Activated naive CD4-positive, alpha-beta T cell treated with Interleukin-2 at 50 U/mL for 16 hours (primary cell): ENCODE results near the gene SORBS1.

Experiments used
- DNase-seq: peaks from one replicate; pipeline ENCODE4 v3.0.0-alpha.2; 2020

The SORBS1 gene

DNA sequence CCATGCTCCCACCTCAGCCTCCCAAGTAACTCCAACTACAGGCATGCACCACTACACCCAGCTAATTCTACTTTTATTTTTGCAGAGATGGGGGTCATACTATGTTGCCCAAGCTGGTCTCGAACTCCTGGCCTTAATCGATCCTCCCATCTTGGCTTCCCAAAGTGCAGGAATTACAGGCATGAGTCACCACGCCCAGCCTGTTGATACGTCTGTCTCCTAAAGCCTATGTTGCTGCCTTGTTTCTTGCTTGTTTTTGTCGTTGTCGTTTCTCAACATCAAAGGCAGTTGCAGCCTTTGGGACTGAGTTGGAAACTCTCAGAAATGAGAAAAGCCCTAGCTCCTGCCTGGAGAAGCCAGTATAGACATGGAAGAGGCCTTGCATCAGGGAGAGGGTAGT lies 49.9 kb downstream of the SORBS1 start:
- DNase-seq, result no peak

DNA sequence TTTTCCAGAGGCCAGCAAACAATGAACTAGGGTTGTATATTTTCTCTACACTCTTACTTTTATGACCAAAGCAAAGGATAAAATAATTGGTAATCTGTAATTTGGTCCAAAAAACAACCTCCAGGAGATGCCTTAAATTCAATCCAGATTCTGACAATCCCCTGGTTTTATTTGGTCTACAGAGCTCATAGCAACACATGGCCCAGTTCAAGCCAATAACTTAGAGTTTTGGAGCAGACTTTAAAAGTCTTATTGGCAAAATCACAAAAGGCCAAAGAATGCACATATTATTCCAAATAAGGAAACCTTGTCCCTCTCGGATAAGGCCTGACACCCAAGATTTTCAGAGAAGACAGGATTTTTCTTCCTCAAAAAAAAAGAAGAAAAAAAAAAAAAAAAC lies 51.9 kb downstream of the SORBS1 start:
- DNase-seq, result no peak

DNA sequence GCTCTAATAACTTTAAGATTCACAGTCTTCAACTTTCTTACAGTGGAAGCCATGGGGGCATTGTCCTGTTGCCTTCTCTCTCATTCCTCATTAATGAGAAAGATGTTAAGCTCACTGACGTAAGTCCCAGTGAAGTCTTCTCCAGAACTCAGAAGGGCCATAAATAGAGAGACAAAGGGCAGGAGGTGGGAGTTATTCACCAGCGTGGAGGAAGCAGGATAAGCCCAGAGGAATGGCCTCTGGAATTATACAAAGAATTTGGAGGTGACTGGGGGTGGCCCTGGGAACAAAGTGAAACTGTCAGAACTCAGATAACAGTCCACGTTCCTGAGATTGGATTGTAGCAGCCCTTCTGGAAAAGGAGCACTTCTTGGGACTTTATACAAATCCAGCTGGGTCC lies 52.4 kb downstream of the SORBS1 start:
- no peak for DNase-seq

DNA sequence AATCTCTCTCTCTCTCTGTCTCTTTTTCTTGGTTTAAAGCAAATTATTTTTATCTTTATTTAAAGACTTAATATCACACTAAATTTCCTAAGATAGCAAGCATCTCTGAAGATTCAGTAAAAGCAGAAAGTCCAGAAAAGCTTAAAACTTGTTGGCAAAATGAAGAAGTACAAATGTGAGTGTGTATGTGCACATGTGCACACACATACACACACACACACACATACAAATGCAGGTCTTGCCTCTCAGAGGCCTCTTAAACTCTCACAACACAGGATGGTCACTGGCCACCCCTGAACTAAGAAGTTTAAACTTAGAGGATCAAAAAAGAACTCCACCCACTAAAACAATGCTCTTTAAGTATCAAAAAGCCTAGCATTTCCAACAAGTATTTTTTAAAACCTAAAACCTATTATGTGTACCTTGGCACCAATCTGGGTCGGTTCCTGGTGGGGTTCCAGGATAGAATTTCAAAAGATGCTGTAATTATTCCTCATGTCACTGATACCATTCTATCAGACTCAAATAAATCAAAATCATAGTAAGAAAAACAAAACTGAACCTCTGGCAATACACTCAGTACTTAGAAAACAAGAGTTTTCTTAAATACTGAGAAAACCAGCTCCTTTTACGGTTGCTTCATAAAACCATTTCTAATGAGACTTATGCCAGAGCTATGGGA lies 55.0 kb downstream of the SORBS1 start:
- no peak for DNase-seq

DNA sequence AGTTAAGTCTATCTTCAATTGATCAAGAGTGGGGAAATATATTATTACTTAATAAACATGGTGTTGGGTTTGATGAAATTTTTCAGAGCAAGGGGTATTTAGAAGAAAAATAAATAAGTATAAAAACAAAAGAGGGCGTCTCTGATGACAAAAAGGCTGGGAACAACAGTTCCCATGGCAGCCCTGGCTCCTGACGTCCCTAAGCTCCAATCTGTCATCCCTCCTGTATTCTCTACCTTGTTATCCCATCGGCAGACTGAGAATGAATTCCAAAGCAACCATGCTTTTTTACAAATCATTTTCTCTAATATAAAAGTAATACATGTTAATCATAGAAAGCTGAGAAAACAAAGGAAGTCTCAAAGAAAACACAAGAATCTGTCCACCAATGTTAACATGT lies 55.5 kb downstream of the SORBS1 start:
- DNase-seq, result no peak

DNA sequence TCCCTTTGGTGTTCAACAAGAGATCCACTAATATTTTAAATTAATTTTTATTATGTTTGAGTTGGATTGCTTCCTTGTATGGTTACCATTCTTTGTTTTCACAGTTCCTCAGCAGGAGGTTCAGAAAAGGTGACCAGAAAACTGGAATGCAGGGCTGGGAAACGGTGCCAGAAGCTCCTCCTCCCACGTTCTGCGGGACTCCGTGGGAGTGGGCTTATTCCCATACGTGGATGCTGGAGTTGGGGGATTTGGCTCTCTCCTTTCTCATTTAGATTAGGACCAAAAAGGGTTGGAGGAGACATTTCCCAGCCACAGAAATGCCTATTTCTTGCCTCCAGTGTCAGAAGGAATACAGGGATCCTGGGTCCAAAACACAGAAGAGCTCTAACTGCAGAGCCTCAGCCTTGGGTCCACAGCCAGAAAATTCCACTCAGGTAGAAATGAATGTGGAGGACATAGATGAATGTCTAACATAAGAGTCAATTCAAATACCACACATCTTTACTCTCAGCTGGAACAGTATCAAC lies 56.0 kb downstream of the SORBS1 start:
- DNase-seq, result no peak

DNA sequence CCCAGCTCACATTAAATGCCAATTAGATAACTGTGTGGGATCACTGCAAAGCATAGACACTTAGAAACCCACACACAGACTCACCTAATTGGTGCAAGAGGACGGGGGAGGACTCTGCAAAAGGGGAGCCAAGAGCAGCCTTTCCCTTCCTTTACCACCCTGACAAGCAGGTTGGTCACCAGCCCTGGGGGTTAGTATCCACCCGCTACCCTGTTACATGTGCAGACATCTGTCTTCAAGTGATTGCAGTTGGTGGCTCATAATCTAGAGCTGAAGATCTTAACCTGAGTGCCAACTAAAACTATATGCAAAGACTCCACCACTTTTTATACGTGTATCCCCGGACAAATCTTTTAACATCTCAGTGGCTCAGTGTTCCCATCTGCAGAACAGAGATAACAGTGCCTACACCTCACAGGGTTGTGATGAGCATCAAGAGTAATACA lies 56.9 kb downstream of the SORBS1 start:
- DNase-seq, result no peak

DNA sequence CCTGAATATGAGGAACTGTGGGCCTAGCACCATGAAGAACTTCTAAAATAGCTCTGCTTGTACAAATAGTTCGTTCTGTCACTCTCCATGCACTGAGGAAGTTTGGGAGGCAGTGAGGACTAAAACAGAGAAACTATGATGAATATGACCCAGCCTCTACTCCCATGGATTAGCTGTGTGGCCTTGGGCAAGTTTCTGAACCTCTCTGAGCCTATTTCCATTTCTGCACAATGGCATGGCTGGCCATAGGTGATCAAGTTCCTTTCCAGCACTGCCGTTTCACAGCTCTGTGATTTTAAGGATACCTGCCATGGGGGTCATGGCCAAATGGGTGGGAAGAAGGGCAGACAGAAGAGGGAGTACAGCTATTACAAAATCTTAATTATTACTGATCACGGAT lies 57.6 kb downstream of the SORBS1 start:
- no peak for DNase-seq

DNA sequence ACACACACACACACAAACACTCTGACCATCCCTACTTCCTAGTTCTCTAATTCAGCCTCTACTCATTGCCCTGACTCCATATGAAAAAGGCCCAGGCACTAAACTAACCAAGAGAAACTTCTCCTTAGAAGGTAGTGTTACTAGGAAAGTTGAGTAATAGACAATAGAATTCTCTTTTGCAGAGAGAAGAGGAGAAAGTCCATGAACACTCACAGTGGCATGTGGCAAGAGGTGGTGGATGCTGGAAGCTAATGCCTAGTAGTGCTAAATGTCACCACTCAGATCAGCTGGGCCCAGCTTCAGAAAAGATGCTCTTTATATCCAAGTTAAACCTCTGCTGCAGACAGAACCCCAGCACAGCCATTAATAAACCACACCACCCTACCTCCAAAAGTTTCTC lies 58.2 kb downstream of the SORBS1 start:
- DNase-seq, result no peak

DNA sequence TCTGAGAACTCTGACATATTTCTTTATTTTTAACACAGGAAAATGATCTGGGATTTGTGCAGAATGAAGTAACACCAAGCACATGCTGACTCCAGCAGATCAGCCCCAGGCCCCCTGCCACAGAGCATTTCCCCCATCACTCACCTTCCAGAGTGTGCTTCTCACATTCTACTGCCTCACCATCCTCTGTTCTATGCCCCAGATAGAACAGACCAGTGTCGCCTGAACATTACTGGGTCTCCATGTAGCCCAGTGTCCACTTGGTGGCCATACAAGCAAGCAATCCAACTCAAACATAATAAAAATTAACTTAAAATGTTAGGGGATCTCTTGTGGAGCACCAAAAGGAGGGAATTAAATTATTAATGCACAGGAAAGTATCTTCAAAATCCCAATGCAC lies 58.8 kb downstream of the SORBS1 start:
- no peak for DNase-seq

DNA sequence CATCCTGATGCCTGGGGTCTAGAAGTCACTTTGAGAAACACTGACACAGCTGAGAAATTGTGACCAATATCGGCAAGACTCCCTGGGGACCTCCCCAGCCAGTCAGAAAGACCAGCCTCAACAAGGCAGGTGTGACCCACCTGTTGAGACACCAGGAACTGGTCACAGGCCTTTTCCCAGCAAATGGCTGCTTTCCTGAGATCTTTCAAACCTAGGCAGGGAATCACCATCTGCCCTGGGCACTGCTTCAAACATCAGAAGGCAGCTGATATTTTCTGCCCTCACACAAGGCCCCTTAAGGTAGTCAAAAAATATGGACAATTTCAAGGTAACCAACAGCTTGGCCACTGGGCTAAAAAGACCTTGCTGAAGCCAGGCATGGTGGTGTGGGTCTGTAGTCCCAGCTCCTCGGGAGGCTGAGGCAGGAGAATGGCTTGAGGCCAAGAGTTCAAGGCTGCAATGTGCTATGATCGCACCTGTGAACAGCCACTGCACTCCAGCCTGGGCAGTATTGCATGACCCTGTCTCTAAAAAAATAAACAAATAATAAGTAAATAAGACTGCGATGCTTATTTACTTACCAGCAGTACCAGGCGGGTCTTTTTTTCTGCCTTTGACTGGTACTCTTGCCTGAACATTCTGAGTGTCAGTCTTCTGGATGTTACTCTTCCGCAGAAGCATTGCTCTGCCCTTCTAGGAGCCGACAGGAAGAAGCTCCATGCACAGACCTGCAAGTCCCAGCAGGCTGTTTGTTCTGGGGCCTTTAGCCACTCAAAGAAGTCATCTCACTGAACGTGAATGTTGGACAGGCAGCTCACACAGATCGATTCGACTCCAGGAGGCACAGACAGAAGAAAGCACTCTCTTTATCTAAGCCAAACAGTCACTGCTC lies 59.7 kb downstream of the SORBS1 start:
- DNase-seq, result no peak

DNA sequence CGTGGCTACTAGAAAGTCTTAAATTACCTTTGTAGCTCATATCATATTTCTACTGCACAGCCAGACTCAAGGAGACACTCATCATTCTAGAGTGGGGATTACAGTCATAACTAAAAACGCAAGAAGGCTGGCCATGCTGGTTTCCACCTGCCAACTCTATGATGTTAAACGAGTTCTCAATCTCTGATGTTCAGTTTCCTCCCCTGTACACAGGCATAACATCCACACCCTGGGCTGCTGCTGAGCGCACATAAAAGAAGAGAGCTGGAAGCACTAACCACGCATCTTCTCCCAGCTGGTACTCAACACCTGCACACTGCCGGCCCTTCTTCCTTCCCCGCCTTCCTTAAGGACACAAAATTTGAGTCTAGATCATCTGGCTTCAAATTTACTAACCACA lies 60.5 kb downstream of the SORBS1 start:
- DNase-seq, result no peak

DNA sequence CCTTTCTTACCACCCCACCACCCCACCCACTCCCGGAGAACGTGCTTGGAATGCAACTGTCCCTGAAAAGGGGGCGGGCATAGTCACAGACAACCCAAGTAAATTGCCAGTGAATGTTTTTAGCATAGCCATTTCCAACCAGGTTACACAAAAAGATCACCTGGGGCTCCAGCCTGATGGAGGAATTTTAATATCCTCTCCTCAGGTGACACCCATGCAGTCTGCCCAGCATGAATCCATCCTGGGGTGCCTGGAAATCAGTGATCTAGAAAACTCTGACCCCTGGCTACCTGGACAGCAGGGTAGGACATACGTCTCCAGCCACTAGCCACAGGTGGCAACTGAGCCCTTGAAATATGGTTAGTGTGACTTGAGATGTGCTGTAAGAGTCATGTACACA lies 61.1 kb downstream of the SORBS1 start:
- DNase-seq, result no peak

DNA sequence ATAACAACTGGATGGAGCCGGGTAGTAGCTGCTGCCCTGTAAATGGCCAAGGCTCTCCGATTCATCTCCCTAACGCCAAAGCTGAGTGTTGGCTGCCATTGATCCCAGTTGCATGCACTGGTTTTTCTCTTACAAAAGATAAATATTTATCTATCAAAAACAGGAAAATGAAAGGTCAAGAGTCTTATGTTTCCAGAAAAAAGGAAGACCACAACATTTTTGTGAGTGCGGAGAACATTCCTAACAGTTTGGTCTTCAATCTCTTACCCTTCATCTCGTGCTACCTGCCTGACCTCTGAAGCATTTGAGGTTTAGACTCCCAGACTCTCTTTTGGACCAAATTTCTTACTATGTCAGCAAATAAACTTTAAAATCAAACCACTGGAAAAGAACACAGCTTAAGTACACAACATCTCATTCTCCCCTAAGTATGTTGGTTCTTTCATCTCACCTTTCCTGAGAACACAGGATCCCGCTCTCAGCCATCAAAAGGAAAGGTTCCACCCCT lies 61.6 kb downstream of the SORBS1 start:
- DNase-seq, result no peak

DNA sequence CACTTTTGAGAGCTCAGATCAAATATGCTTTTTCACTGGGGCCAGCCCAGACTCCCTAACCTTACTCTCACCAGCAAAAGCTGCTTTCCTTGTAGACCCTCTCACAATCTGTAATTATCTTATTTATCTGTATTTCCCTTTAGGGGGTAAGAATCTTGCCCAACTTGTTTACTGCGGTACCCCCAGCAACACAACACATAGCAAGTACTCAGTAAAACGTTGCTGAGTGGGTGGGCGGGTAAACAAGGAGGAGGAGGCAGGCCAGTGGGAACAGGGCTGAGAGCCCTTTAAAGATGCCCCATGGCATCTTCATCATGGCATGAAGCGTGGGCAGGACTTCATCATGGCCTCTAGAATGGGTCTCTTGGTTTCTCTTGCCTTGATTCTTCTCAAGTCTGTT lies 64.2 kb downstream of the SORBS1 start:
- no peak for DNase-seq

DNA sequence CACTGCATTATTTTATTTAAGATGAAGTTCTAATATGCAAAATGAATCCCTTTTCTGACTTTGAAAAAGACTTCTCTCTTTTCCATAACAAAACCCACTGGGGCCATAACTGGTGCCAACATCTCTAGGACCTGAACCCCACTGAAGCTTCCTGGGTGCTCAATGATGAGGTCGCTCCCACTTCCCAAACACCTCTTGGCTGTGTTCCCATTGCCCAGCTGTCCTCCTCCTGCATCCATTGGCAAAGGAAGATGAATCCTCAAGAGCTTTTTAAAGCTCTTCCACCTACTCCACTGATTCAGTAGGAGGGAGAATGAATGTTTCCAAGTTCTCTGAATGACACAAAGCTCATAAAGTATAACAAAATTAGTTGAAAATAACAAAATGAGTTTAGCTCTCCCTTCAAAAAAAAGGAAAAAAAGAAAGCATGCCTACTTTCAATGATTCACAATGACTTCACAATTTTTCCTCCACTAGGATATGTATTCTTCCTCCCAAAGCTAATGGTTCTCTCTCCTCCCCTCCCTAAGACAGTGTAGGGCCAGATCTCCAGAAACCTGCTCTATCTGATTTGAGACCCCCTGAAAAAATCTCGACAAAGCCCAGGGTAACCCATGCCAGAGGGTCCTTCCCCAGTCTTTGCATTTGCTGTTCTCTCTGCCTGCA lies 64.8 kb downstream of the SORBS1 start:
- no peak for DNase-seq

DNA sequence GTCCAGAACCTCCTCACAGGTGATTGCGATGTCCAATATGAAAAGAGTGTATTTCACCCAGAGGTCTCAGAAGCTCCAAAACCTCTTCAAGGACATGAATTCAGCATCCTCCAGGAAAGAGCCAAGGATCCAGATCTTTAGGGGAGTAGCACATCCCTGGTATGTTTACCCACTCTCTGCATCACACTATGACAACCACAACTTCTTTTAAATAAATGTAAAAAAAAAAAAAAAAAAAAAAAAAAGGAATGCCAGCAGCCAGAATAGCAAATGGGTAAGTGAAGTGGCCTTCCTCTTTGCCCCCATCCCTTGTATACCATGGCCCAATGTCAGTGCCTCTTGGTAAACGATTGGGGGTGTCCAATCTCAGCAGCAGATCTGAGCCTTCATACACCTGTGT lies 67.3 kb downstream of the SORBS1 start:
- no peak for DNase-seq

DNA sequence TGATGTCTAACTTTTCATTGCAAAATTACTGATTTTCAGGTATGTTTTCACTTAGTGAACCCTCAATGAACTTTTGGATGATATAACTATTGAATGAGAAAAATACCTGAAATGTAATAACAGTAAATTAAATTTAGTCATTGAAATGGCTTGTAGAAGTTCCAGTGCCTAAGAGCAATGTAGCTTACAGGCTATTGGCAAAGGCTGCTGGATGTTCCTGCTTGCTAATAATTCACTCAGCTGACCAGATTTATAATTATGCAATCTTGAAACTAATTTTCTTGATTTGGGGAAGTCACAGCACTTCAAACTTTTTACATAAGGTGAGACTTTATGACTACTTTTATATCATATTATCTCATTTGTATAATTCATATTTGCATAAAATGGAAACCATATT lies 73.2 kb downstream of the SORBS1 start:
- no peak for DNase-seq

DNA sequence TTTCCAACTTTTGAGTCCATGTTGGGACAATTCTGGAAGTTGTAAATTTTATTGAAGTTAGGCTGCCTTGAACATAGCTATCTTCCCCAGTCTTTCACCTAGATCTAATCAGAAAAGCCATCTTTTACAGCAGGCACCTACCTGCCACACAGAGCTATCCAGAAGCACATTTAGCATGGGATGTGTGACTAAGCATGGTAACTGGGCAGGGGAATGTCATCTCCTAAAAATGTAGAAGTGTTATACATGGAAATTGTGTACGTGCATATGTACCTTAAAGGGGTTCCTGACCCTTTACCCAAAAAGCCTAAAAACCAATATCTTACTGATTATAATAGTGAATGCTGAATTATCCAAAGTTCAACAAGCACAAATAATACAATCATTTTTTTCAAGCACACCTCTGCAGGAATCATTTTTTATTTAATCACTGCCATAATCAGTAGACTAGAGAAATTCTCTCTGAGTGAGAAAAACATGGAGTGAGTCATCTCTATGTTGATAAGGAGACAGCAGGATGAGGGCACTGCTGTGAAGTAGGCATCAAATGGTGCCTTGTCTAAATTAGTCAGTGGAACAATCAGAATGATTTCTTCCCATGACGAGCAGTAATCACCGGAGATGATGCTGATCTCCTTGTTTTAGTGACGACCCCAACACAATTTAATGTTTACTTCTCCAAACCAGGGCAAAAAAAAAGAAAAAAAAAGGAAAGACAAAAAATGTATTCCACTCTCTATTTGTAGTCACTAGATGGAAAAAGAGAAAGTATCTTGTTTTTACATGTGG lies 75.9 kb downstream of the SORBS1 start:
- no peak for DNase-seq

DNA sequence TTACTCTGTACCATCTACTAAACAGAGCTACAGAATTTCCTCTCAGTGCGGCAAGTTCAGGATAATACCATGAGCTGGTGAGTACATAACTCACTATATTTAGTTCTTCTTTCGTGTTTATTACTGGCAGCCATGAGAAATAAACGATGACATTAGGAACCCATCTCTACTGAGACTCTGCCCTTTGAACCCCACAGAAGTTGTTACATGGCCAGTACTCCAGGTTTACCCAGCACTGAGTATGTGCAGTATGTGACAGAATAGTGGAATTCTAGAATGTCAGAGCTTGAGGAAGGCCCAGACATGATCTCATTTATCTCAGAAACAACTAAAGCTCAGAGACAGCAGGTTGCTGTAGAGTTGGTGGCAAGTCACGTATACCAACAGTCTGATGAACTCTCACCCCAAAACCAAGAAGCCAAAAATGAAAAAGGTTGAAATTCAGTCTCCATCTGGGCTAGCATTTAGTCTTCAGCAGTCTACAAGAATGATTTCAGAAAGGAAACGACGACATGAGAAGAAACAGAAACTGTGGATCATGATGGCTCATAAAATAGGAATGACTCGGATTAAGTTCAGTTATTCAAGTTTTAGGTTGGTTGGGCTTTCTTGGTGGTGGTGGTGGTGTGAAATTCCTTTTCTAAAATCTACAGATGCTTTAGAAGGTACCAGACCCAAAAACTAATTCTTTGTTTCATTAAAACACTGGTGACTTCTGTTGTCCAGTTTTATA lies 78.5 kb downstream of the SORBS1 start:
- no peak for DNase-seq

DNA sequence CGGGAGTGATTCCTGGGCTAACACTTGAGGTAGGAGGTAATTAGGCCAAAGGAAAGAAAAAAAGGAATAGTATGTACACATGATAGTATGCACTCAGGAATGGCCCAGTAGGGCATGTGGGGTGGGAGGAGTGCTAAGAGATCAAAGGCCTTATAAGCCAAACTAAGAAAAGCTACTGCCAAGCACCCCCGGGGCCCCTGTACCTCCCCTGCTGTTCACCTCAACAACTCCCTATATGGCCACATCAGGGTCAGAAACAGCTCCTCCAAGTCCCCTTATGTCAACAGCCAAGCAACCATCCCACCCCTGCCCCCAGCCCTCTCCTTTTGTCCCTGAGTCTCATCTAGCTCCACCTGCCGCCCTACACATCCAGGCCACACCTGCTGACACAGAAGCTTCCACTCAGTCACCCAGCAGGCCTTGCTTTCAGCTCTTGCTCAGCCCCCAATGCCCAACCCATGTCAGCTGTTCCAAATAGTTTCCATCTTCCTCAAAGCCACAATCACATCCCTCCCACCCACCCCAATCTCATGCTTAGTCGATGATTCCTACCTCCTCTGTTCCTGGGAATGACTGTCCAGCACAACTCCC lies 80.2 kb downstream of the SORBS1 start:
- DNase-seq, result no peak
